ENCODE data around the gene ADAM22. TPM values are rescaled to one million over a fixed set of nuclear protein-coding genes. Genes with fewer than 3 reads are reported as not detected.
A peak's percentile ranks its signal among the peaks of the same experiment; 100 is the strongest.

The ADAM22 gene
- total and polyA plus RNA-seq, 2 experiments from 2014 or later, result 2.7 to 18.7 TPM

- TF ChIP-seq EZH2phosphoT487 (IDR thresholded peaks at IDR 0.05; ENCODE audit: unreplicated experiment) (no peak), ZNF331 (CRISPR knock-in tag; IDR thresholded peaks at IDR 0.05; ENCODE audit: low read depth) (no peak), ZNF114 (CRISPR knock-in tag; IDR thresholded peaks at IDR 0.05) (no peak)
These were observed 135.0 kb downstream of the ADAM22 start (continued) for GRCh38 chr7:88069093-88069492.

DNA sequence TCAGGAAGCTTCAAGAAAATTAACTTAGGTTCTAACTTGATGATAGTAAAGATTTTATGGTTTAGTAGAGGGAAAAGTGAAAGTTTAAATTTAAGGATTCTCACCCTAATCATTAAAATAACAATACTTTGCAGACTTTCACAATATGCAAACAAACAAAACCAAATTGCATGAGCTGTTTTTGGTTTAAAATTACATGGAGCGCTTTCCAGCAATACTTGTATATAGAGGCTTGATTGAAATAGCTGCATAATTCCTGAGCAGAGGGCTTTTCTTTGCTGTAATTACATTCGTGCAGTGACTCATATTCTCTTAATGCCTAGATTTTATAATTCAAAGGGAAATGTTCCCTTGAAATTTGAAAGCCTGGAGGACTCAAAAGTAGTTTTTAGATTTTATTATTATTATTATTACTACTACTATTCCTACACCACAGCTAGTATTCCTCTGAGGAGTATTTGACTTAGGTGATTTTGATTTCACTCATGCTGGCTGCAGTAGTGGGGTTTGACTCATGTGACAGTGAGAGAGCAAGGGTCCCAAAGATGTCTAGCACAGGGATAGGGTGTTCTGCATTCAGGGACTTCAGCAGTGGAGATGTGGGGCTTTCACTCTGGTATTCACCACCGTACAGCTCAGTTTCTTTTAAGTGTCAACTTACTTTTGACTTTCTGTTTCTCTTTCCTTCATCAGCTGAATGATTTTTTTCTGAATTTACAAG lies 138.1 kb downstream of the ADAM22 start:
- no peaks in the 10 kb centered on the region for H4K20me1 ChIP-seq (replicated peaks; ENCODE audit: insufficient read depth)
- H3K79me2 ChIP-seq (replicated peaks; ENCODE audit: insufficient read depth), result no peaks in the 10 kb centered on the region
- H3K9me3 Mint-ChIP-seq, result peaks cover 10% of the 10 kb centered on the region
- H3K27ac ChIP-seq (ENCODE audit: low read depth), result no peak overlapping the region
- H3K36me3 Mint-ChIP-seq (ENCODE audit: low read depth), result peaks cover 17% of the 10 kb centered on the region
- peak; percentile 5 for DNase-seq (ENCODE audit: low spot score)
- no peaks in the 10 kb centered on the region for H3F3A ChIP-seq (replicated peaks; ENCODE audit: low read depth)
- H3K27ac Mint-ChIP-seq, result peak overlapping the region; percentile 87
- peaks cover 13% of the 10 kb centered on the region for H3K4me1 Mint-ChIP-seq
- peaks cover 2% of the 10 kb centered on the region for H3K27me3 Mint-ChIP-seq (ENCODE audit: insufficient read depth, low read depth, poor library complexity)
- no peak overlapping the region for H3K4me3 ChIP-seq
- peaks cover 4% of the 10 kb centered on the region; the same call in 1 of the 2 replicates for H3K4me1 ChIP-seq (ENCODE audit: insufficient read depth)
- H3K4me2 ChIP-seq, result peak overlapping the region; percentile 18; the same call in 1 of the 2 replicates
- no peak overlapping the region for H2AFZ ChIP-seq
- no peak for ATAC-seq
- peaks cover 6% of the 10 kb centered on the region for H3K36me3 ChIP-seq (ENCODE audit: insufficient read depth)
- no peaks in the 10 kb centered on the region for H3K27me3 ChIP-seq (ENCODE audit: insufficient read depth)
- H3K4me3 Mint-ChIP-seq, result no peak overlapping the region
- H3K9me2 ChIP-seq (ENCODE audit: insufficient read depth), result no peaks in the 10 kb centered on the region; the same call in 1 of the 2 replicates
- TF ChIP-seq CREB1 (CRISPR knock-in tag; IDR thresholded peaks at IDR 0.05; ENCODE audit: low read depth) (no peak), ETS1 (IDR thresholded peaks at IDR 0.05) (no peak), EZH2 (IDR thresholded peaks at IDR 0.05; ENCODE audit: low read depth, unreplicated experiment) (no peak), CTCF (conservative IDR thresholded peaks at IDR 0.05; ENCODE audit: low read depth in 2 of 2) (no peak), ZNF114 (CRISPR knock-in tag; IDR thresholded peaks at IDR 0.05) (no peak), ZNF462 (CRISPR knock-in tag; IDR thresholded peaks at IDR 0.05) (no peak), ZNF331 (CRISPR knock-in tag; IDR thresholded peaks at IDR 0.05; ENCODE audit: low read depth) (no peak), NANOG (IDR thresholded peaks at IDR 0.05; ENCODE audit: borderline replicate concordance) (no peak), JUNB (IDR thresholded peaks at IDR 0.05; ENCODE audit: unreplicated experiment) (no peak), STAT1 (IDR thresholded peaks at IDR 0.05; ENCODE audit: unreplicated experiment) (no peak), POLR2AphosphoS5 (IDR thresholded peaks at IDR 0.05; ENCODE audit: low read depth) (no peak), EZH2phosphoT487 (IDR thresholded peaks at IDR 0.05; ENCODE audit: unreplicated experiment) (no peak)

Measured in GM23338 (cell line).